Liver (tissue), 3 donors: ENCODE results near the gene ZMAT5.

ENCODE experiments used
- EGR1 ChIP-seq, 2 donors: IDR thresholded peaks; 2 replicates each; pipeline ENCODE4 v1.6.1; 2016 to 2018; ENCODE audit warnings: antibody characterized with exemption in 2 of 2, low read depth in 2 of 2
- JUND ChIP-seq, 2 donors: IDR thresholded peaks; 2 replicates each; pipeline ENCODE4 v1.6.1; 2016; ENCODE audit warnings: antibody characterized with exemption in 2 of 2
- RAD21 ChIP-seq, 2 donors: IDR thresholded peaks; 2 replicates each; pipeline ENCODE4 v1.6.1; 2016; ENCODE audit warnings: antibody characterized with exemption in 2 of 2, mild to moderate bottlenecking in 2 of 2
- RXRA ChIP-seq, 2 donors: IDR thresholded peaks; 2 replicates each; pipeline ENCODE4 v1.6.1; 2017 to 2018; ENCODE audit warnings: antibody characterized with exemption in 2 of 2, mild to moderate bottlenecking in 1 of 2
- SP1 ChIP-seq: IDR thresholded peaks from 2 replicates; pipeline ENCODE4 v1.6.1; 2018; ENCODE audit warnings: antibody characterized with exemption, mild to moderate bottlenecking
- TAF1 ChIP-seq: conservative IDR thresholded peaks from 2 replicates; pipeline ENCODE4 v1.6.1; 2016; ENCODE audit warnings: antibody characterized with exemption, mild to moderate bottlenecking
- TF ChIP-seq, protein P1 (sequence below): fragments of 150-350 bp; IDR thresholded peaks from 2 replicates; pipeline ENCODE4 v1.5.1; 2017; ENCODE audit warnings: improper control_type of control experiment, low read depth, low read length; ENCODE audit not compliant: missing input control
- TF ChIP-seq, protein P2 (sequence below): IDR thresholded peaks from 2 replicates; pipeline ENCODE4 v1.6.1; 2016; ENCODE audit warnings: antibody characterized with exemption, mild to moderate bottlenecking
- TF ChIP-seq, protein P3 (sequence below): IDR thresholded peaks from 2 replicates; pipeline ENCODE4 v1.6.1; 2016; ENCODE audit warnings: antibody characterized with exemption
- TF ChIP-seq, protein P4 (sequence below): IDR thresholded peaks from 2 replicates; pipeline ENCODE4 v1.6.1; 2016; ENCODE audit warnings: antibody characterized with exemption
- TF ChIP-seq, protein P5 (sequence below): IDR thresholded peaks from 2 replicates; pipeline ENCODE4 v1.6.1; 2016; ENCODE audit warnings: antibody characterized with exemption
- donor health status: healthy.
- donor health status: healthy.

DNA sequence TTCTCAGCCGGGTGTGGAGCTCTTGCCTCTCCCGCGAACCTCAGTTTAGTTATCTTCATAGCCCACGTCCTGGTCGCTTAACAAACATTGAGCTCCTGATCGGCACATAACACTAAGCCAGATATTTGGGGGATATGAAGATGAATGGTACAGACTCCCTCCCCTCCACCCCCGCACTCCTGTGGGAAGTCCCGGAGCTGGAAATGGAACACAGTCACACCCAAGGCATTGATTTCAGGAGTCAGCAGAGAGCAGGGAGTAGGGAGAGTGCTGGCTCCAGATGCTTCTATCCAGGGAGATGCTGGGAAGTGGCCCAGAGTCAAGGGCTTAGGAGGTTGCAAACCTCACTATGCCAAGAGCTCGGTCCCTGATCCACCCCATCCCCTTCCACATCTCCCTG lies 73.1 kb downstream of the ZMAT5 start:
- TF ChIP-seq, protein P1, sequence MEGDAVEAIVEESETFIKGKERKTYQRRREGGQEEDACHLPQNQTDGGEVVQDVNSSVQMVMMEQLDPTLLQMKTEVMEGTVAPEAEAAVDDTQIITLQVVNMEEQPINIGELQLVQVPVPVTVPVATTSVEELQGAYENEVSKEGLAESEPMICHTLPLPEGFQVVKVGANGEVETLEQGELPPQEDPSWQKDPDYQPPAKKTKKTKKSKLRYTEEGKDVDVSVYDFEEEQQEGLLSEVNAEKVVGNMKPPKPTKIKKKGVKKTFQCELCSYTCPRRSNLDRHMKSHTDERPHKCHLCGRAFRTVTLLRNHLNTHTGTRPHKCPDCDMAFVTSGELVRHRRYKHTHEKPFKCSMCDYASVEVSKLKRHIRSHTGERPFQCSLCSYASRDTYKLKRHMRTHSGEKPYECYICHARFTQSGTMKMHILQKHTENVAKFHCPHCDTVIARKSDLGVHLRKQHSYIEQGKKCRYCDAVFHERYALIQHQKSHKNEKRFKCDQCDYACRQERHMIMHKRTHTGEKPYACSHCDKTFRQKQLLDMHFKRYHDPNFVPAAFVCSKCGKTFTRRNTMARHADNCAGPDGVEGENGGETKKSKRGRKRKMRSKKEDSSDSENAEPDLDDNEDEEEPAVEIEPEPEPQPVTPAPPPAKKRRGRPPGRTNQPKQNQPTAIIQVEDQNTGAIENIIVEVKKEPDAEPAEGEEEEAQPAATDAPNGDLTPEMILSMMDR: no peak
- no peak for TF ChIP-seq EGR1 (IDR thresholded peaks at IDR 0.05; ENCODE audit: low read depth in 2 of 2)
- TF ChIP-seq, protein P2, sequence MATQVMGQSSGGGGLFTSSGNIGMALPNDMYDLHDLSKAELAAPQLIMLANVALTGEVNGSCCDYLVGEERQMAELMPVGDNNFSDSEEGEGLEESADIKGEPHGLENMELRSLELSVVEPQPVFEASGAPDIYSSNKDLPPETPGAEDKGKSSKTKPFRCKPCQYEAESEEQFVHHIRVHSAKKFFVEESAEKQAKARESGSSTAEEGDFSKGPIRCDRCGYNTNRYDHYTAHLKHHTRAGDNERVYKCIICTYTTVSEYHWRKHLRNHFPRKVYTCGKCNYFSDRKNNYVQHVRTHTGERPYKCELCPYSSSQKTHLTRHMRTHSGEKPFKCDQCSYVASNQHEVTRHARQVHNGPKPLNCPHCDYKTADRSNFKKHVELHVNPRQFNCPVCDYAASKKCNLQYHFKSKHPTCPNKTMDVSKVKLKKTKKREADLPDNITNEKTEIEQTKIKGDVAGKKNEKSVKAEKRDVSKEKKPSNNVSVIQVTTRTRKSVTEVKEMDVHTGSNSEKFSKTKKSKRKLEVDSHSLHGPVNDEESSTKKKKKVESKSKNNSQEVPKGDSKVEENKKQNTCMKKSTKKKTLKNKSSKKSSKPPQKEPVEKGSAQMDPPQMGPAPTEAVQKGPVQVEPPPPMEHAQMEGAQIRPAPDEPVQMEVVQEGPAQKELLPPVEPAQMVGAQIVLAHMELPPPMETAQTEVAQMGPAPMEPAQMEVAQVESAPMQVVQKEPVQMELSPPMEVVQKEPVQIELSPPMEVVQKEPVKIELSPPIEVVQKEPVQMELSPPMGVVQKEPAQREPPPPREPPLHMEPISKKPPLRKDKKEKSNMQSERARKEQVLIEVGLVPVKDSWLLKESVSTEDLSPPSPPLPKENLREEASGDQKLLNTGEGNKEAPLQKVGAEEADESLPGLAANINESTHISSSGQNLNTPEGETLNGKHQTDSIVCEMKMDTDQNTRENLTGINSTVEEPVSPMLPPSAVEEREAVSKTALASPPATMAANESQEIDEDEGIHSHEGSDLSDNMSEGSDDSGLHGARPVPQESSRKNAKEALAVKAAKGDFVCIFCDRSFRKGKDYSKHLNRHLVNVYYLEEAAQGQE: no peak
- TF ChIP-seq, protein P3, sequence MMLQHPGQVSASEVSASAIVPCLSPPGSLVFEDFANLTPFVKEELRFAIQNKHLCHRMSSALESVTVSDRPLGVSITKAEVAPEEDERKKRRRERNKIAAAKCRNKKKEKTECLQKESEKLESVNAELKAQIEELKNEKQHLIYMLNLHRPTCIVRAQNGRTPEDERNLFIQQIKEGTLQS: no peak
- TF ChIP-seq, protein P4, sequence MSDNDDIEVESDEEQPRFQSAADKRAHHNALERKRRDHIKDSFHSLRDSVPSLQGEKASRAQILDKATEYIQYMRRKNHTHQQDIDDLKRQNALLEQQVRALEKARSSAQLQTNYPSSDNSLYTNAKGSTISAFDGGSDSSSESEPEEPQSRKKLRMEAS: no peak
- no peak for TF ChIP-seq RXRA (IDR thresholded peaks at IDR 0.05)
- TF ChIP-seq, protein P5, sequence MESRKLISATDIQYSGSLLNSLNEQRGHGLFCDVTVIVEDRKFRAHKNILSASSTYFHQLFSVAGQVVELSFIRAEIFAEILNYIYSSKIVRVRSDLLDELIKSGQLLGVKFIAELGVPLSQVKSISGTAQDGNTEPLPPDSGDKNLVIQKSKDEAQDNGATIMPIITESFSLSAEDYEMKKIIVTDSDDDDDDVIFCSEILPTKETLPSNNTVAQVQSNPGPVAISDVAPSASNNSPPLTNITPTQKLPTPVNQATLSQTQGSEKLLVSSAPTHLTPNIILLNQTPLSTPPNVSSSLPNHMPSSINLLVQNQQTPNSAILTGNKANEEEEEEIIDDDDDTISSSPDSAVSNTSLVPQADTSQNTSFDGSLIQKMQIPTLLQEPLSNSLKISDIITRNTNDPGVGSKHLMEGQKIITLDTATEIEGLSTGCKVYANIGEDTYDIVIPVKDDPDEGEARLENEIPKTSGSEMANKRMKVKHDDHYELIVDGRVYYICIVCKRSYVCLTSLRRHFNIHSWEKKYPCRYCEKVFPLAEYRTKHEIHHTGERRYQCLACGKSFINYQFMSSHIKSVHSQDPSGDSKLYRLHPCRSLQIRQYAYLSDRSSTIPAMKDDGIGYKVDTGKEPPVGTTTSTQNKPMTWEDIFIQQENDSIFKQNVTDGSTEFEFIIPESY: no peak
- TF ChIP-seq RAD21 (IDR thresholded peaks at IDR 0.05): no peak
- no peak for TF ChIP-seq JUND (IDR thresholded peaks at IDR 0.05)
- no peak for TF ChIP-seq TAF1
- TF ChIP-seq SP1: no peak
